CD4-positive, alpha-beta T cell treated with Interleukin-17A for 1 hour (primary cell): ENCODE data around the gene ROR1.
"Not testable (repeated sequence)": the region's sequence is repeated elsewhere in the genome, so short reads cannot be mapped to it uniquely, and the experiment has no call there.

ENCODE experiments used
- DNase-seq: peaks from one replicate; pipeline ENCODE4 v3.0.0-alpha.2; 2020

ROR1 gene

DNA sequence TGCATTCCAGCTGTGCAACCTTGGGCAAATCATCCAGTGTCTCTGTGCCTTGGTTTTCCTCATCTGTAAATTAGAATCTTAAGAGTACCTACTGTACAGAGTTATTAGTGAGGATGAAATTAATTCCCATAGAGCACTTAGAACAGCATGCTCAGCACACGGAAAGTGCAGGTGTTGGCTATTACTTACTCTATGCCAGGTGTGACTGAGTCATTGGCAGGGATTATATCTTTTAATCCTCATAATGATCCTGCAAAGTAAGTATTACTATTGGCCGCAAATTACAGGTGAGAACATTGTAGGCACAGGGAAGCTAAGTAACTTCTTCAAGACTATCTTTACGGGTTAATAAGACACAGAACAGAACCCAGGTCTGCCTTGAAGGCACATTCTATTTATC lies 423.3 kb downstream of the ROR1 start:
- no peak for DNase-seq

DNA sequence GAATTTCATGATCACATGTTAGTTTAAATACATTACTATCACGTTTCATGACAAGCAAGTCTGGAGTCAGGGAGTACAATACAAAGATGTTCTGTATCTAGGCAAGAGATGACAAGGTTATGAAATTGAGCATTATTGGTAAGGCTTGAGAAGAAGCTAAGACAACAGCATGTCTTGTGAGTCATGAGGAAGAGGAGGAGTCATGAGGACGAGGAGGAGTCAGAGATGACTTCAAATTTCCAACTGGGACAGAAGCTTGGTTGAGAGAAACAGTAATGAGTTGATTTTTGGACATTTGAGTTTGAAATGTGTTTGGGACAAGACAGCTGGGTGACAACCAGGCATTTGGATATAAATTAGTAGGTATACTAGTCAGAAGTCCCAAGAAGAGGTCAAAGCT lies 425.3 kb downstream of the ROR1 start:
- DNase-seq, result no peak

DNA sequence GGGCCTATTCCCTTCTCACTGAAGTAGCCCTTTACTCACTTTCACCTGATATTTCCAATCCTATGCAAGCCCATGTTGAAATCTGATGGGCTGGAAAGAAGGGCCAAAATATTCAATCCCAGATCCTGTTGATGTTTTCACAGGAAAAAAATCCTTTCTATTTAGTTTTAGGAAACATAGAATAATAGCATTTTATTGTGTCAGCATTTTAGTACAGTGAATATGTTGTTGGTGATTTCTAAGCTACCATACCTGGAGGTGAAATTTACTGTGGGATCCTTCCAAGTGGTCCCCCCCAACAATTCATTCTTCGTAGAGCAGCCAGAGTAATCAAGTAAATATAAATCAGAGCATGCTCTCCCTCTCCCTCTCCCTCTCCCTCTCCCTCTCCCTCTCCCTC lies 426.2 kb downstream of the ROR1 start:
- DNase-seq, result no peak

- no peak for DNase-seq
Observed at GRCh38 chr1:64203420-64203819, 429.6 kb downstream of the ROR1 start, which contains the start of gene UBE2U. TSS of gene UBE2U (plus strand) at chr1:64203623. CDS start at chr1:64204051, 428 bp downstream.

GRCh38 chr1:64209221-64209620 lies 435.4 kb downstream of the ROR1 start:
- no peak for DNase-seq

DNA sequence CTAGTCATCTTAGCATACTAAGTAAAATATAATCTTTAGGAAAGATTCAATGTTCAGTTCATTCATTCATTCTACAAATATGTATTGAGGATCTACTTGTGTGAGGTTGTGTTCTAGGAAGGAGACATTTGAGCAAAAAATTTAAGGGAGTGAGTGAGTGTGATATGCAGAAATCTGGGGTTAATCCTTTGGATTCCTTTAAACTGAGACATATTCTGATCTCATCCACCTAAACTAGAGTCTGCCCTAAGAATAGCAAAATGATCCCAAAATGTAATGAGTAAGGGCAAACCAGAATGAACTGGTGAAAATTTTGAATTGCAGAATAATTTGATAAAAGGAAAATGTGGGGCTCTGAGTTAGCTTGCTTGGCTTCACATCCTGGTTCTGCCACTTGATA lies 438.2 kb downstream of the ROR1 start:
- DNase-seq, result no peak

- no peak for DNase-seq
Observed at GRCh38 chr1:64215576-64215975, 441.8 kb downstream of the ROR1 start.

DNA sequence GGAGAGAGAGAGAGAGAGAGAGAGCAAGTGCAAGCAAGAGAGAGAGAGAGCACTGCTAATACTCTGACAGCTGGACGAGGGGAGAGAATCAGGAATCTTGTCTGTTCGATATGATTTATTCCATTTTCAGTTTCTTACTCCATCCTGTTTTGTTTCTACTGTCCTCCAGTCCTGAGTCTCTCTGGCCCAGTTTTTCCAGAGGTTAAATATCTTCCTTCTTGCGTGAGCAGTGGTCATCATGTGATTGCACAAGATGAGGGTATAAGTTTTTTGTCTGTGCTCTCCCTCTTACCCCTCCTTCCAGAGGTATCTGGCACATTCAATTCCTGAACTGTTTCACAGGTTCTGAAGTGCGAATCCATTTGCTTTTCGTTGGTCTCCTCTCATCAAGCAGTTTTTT lies 446.4 kb downstream of the ROR1 start:
- DNase-seq, result no peak

- no peak for DNase-seq
Observed at GRCh38 chr1:64223329-64224151, 449.7 kb downstream of the ROR1 start.

- not testable (repeated sequence) for DNase-seq
Observed at GRCh38 chr1:64224236-64224635, 450.4 kb downstream of the ROR1 start.

DNA sequence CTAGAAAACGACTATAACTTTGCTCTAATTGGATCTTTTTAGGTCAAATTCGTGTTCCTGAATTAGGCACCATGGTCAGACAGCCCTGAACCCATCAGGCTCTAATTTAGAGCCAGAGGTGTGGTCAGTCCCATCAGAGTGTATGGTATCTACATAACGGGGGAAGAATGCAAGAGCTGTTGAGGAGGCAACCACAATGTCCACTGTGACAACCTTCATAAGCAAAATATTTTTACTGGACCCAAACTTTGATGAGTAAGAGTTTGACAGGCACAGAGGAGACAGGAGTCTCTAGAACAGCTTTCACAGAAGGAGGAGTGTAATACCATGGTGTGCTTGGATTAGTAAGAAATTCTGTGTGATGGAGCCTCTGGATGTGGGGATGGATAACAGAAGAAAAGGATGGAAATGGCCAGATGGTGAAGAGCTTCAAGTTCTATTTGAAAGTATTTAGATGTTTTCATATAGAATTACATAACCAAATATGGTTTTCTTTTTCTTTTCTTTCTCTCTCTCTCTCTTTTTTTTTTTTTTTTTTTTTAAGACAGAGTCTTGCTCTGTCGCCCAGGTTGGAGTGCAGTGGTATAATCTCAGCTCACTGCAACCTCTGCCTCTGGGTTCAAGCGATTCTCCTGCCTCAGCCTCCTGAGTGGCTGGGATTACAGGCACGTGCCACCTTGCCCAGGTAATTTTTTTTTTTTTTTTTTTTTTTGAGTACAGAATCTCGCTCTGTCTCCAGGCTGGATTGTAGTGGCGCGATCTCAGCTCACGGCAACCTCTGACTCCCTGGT lies 454.5 kb downstream of the ROR1 start:
- no peak for DNase-seq

GRCh38 chr1:64229307-64229706 lies 455.5 kb downstream of the ROR1 start:
- DNase-seq, result no peak
